VCaP (cell line): ENCODE measurements around the gene TRDN.

ENCODE experiments used
- H3K27ac ChIP-seq: fragments of 450-650 bp; 2 replicates; pipeline ENCODE4 v1.5.1; 2017
- TF ChIP-seq, protein P1 (sequence below): fragments of 450-650 bp; conservative IDR thresholded peaks from 2 replicates; pipeline ENCODE4 v1.5.1; 2017; ENCODE audit warnings: mild to moderate bottlenecking, moderate library complexity

Gene TRDN

DNA sequence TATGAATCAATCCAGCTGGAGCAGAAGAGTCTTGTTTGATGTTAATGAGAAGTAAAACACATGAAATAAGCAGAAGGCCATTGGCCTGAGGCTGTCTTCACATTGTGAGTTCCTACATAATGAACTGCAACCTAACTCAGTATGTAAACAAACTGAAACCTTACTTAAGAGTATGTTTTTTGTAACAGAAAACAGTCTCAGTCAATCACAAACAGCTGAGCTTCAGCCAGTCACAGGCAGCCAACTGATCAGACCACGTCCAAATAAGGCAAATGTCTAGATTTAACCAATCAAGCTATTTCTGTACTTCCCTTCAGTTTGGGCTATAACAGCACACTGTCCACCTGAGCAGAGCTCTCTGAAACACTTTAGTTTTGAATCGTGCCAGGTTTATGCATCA lies 234.7 kb downstream of the TRDN start:
- TF ChIP-seq, protein P1, sequence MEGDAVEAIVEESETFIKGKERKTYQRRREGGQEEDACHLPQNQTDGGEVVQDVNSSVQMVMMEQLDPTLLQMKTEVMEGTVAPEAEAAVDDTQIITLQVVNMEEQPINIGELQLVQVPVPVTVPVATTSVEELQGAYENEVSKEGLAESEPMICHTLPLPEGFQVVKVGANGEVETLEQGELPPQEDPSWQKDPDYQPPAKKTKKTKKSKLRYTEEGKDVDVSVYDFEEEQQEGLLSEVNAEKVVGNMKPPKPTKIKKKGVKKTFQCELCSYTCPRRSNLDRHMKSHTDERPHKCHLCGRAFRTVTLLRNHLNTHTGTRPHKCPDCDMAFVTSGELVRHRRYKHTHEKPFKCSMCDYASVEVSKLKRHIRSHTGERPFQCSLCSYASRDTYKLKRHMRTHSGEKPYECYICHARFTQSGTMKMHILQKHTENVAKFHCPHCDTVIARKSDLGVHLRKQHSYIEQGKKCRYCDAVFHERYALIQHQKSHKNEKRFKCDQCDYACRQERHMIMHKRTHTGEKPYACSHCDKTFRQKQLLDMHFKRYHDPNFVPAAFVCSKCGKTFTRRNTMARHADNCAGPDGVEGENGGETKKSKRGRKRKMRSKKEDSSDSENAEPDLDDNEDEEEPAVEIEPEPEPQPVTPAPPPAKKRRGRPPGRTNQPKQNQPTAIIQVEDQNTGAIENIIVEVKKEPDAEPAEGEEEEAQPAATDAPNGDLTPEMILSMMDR, result no peak
- no peak overlapping the region for H3K27ac ChIP-seq

DNA sequence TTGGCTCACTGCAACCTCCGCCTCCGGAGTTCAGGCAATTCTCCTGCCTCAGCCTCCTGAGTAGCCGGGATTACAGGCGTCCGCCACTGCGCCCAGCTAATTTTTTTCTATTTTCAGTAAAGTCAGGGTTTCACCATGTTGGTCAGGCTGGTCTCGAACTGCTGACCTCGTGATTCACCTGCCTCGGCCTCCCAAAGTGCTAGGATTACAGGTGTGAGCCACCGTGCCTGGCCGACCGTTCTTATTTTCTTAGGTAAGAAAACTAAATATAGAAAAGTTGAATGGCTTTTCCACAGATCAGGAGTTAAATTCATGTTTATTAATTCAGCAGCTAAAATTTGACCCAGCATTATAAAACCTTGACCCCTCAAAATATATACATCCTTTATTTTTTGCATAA lies 238.7 kb downstream of the TRDN start:
- TF ChIP-seq, protein P1, result no peak

DNA sequence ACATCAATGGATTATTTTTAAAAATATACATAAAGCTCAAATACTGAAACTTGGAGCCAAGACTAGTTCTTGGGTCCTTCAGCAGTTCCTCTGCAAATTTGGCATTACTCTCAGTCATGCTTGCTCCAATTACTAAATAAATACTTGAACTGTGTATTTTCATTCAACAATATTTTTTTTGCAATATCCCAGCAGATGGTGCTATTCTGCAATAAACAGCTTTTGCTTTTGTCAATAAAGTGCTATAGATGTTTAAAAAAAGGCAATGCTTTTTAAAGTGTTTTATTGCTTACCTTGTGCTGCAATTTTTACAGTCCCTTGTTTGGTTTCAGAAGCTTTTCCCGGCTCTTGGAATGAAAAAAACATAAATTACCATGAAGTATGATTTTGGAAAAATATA lies 243.4 kb downstream of the TRDN start:
- TF ChIP-seq, protein P1, result peak; percentile 73

More for the DNA sequence above, 238.7 kb downstream of the TRDN start:
- H3K27ac ChIP-seq, result no peak overlapping the region

DNA sequence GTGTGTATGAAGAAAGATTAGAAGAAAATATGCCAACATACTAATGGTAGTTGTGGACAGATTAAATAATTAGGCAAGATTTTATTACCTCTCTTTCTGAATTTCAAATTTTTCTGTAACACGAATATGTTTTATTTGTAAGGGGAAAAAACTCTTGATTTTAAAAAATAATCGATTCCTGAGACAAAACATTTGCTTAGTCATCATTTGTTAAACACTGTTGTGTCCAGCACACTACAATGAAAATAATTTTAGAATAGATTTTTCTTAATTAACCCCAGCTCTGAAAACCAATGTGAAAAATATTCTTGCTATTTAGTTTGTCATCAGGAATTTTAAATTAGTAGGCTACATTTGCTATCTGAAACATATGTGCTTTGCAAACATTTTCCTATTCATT lies 253.0 kb downstream of the TRDN start:
- TF ChIP-seq, protein P1, result no peak
- no peak overlapping the region for H3K27ac ChIP-seq

More for the DNA sequence above, 243.4 kb downstream of the TRDN start:
- H3K27ac ChIP-seq, result no peak overlapping the region

DNA sequence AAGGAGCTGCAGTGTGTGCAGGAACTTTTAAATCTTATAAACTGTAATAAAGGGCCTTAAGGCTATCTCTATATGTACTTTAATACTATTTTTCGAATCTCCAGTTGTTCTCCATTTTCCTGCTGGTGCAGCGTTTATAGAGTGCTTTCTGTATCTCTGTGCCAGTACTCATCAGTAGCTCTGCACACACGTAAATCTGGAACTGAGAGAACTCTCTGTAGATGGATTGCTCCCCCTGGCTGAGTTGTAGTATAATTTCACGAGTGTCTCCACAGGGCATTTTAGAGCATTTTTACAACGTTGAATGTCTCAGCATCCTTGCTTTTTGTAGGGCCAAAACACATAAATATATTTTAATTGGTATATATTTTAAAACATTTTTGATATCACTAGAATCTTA lies 256.5 kb downstream of the TRDN start:
- H3K27ac ChIP-seq, result no peak overlapping the region
- TF ChIP-seq, protein P1, result peak; percentile 72

DNA sequence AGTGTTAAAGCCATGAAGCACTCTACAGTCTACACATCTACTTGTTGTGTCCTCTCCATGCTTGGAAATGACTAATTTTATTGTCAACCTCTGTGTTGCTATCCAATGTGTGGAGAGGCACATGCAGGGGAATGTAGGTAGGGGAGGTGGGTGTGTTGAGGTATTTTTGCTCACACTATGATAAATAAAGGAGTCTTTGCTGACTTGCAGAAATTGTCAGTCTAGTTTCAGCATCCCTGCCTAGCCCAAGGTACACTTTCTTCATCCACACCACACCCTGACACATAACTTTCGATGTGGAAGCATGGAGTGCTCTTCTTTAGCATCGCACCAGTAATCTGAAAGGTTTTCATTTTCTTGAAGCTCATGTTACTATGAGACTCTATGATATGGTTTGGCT lies 264.0 kb downstream of the TRDN start:
- H3K27ac ChIP-seq, result no peak overlapping the region
- TF ChIP-seq, protein P1, result no peak

DNA sequence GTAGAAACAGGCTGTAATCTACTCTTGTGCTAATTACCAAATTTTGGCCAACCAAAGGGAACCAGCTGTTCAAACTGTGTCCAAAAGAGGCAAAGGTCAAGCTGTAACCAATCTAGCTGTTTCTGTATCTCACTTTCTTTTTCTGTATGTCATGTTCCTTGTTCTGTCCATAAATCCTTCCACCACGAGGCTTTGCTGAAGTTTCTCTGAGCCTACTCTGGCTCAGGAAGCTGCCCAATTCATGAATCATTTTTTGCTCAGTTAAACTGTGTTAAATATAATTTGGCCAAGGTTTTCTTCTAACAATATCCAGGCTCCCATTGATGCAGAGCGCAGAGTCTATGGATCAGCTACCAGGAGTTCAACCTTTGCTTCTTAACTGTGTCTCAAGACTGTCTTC lies 272.8 kb downstream of the TRDN start:
- TF ChIP-seq, protein P1, result no peak

DNA sequence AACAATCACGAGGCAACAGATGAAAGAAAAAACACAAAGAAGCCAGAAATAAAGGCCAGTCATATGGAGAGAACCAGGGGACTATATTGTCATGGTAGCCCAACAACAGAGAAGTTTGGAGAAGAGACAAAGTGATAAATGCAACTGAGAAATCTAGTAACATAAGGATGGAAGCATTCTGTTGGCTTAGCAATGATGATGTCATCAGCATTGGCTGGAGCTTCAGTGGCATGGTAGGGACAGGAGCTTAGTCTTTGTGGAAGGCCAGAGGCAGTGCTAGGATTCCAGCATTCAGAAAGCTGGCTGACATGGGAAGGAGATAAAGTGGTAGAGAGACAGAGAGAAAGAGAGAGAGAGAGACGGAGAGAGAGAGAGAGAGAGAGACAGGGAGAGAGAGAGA lies 276.4 kb downstream of the TRDN start:
- H3K27ac ChIP-seq, result no peak overlapping the region
- TF ChIP-seq, protein P1, result no peak

More for the DNA sequence above, 272.8 kb downstream of the TRDN start:
- no peak overlapping the region for H3K27ac ChIP-seq
